Hematopoietic multipotent progenitor cell treated with erythropoietin and hydrocortisone succinate and interleukin-3 and kit ligand, for 6 days (in vitro differentiated cells): ENCODE data around the gene FBXO21.
A peak's percentile ranks its signal among the peaks of the same experiment; 100 is the strongest.

Experiments used
- DNase-seq: peaks from one replicate; pipeline ENCODE4 v3.0.0-alpha.2; 2015

The FBXO21 gene

GRCh38 chr12:117162167-117162539 lies 28.1 kb downstream of the FBXO21 start:
- DNase-seq: no peak

- no peak for DNase-seq
These were observed 28.7 kb downstream of the FBXO21 start for GRCh38 chr12:117161460-117162166.

- DNase-seq: peak; percentile 21
These were observed 30.6 kb downstream of the FBXO21 start for GRCh38 chr12:117159674-117160073.

GRCh38 chr12:117158911-117159553 lies 31.2 kb downstream of the FBXO21 start:
- no peak for DNase-seq

- DNase-seq: no peak
These were observed 32.2 kb downstream of the FBXO21 start for GRCh38 chr12:117158096-117158495.

GRCh38 chr12:117155278-117156060 lies 34.8 kb downstream of the FBXO21 start:
- peak; percentile 79 for DNase-seq

GRCh38 chr12:117152793-117153775 lies 37.2 kb downstream of the FBXO21 start:
- DNase-seq: no peak

GRCh38 chr12:117151403-117152031 lies 38.8 kb downstream of the FBXO21 start:
- no peak for DNase-seq

GRCh38 chr12:117149431-117149830 lies 40.8 kb downstream of the FBXO21 start:
- peak; percentile 48 for DNase-seq

- DNase-seq: no peak
These were observed 41.6 kb downstream of the FBXO21 start for GRCh38 chr12:117148642-117149041.

GRCh38 chr12:117147639-117148038 lies 42.6 kb downstream of the FBXO21 start:
- DNase-seq: no peak

GRCh38 chr12:117145597-117146154 lies 44.6 kb downstream of the FBXO21 start:
- DNase-seq: no peak

GRCh38 chr12:117144599-117144998 lies 45.7 kb downstream of the FBXO21 start:
- DNase-seq: no peak

- DNase-seq: no peak
These were observed 47.2 kb downstream of the FBXO21 start for GRCh38 chr12:117143008-117143532.

- no peak for DNase-seq
These were observed 48.2 kb downstream of the FBXO21 start for GRCh38 chr12:117142094-117142493.

GRCh38 chr12:117141097-117141898 lies 49.0 kb downstream of the FBXO21 start:
- DNase-seq: no peak

GRCh38 chr12:117140397-117141096 lies 49.7 kb downstream of the FBXO21 start:
- no peak for DNase-seq

GRCh38 chr12:117139025-117139717 lies 51.1 kb downstream of the FBXO21 start:
- no peak for DNase-seq

GRCh38 chr12:117134721-117135120 lies 55.5 kb downstream of the FBXO21 start:
- DNase-seq: no peak
